HL-60/S4 treated with retinoic acid at 250 ng/mL for 4 days and 3 days (cell line): ENCODE data around the gene ISG20.

ENCODE experiments used
- in situ Hi-C: fragments of 300-500 bp; cut with MboI; formaldehyde crosslinking; loops from 2 replicates; pipeline ENCODE4 v1.7.0; 2022; ENCODE audit warnings: low sequenced_read_pairs

ISG20 gene

DNA sequence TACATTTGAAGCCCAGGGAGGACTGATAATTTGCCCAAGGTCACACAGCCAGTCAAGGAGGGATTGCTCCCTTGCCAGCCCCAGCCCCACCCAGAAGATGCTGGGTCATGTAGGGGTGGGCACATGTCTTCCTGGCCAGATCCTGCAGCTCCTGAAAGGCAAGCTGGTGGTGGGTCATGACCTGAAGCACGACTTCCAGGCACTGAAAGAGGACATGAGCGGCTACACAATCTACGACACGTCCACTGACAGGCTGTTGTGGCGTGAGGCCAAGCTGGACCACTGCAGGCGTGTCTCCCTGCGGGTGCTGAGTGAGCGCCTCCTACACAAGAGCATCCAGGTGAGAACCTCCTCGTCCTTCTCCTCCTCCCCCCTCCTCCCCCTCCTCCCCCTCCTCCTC is 13.2 kb downstream of the ISG20 start:
- in situ Hi-C loops = no loop called here

DNA sequence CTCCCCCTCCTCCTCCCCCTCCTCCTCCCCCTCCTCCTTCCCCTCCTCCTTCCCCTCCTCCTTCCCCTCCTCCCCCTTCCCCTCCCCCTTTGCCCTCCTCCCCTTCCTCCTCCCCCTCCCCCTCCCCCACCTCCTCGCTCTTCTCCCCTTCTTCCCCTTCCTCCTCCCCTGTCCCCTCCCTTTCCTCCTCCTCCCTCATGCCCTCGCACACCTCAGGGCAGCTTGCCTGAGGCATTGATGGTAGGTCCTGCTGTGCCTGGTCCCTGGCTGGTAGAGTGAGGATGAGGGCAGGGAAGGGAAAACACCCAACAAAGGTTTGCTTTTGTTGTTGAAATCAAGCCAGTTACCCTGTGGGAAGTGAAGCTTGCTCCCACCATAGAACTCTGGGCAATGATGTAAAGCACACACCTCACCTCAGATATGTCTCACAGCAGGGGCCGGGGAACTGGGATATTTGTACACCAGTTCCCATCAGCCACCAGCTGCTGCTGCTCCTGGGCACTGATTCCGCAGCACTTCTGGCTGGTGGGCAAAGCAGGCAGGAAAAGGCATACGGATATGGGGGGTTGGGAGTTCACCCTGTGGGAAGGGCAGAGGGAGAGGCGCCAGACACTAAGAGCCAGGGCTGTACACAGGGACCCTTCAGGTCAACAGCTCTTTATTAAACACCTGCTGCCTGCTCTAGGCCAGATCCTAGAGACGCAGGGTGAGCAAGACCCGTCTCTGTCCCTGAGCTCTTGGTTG is 13.8 kb downstream of the ISG20 start:
- in situ Hi-C loops = no loop called here

DNA sequence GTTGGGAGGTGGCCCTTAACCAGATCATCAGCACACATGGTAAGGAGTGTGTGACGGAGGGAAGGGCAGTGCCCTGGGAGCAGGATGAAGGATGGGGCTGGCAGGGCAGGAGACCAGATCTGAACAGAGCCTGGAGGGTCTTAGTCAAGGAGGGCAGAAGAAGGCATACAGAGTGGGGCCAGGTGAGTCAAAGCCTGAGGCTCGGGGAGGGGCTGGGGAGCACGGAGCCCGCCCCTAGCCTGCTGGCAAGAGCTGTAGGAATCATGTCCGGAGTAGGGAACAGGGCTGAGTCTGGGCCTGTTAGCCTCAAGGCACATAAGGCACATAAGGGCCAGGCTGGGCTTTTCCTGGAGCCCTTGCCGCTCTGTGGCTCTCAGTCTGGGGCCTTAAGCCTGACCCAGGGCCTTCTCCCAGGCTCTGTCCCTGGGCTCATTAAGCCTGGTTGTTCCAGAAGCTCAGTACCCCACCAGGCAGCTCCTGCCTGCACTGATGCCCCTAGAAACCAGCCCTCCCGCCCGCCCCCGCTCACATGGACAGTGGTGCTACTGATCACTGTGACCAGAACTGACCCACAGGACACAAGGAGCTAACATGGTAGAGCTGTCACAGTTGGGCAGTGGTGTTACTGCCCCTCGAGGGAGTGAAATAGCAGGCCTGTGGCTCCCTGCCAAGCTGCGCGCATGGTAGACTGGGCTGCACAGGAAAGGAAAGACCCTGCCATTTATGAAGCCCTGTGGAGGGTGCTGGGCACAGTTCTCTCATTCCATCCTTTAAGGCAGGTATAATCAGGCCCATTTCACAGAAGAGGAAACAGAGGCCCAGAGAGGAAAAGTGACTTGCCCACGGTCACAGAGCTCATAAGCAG is 14.6 kb downstream of the ISG20 start:
- in situ Hi-C loops = no loop called here

- in situ Hi-C loops = no loop called here
Measured at GRCh38 chr15:88654430-88655102, 15.8 kb downstream of the ISG20 start.

DNA sequence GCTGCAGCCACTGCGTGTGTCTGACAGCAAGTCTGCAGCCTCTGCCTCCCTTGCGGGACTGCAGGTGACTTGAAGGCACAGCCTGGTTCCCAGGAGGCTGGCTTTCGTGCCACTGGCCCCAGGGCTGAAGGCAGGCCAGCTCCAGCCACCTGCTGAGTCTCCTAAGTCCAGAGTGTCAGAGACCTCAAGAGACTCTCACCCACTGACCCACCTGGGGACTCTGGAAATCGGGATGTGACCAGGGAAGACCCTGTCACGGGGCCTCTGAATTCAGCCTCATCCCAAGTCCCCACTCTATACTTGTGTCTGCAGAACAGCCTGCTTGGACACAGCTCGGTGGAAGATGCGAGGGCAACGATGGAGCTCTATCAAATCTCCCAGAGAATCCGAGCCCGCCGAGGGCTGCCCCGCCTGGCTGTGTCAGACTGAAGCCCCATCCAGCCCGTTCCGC is 16.3 kb downstream of the ISG20 start:
- in situ Hi-C loops = no loop called here

DNA sequence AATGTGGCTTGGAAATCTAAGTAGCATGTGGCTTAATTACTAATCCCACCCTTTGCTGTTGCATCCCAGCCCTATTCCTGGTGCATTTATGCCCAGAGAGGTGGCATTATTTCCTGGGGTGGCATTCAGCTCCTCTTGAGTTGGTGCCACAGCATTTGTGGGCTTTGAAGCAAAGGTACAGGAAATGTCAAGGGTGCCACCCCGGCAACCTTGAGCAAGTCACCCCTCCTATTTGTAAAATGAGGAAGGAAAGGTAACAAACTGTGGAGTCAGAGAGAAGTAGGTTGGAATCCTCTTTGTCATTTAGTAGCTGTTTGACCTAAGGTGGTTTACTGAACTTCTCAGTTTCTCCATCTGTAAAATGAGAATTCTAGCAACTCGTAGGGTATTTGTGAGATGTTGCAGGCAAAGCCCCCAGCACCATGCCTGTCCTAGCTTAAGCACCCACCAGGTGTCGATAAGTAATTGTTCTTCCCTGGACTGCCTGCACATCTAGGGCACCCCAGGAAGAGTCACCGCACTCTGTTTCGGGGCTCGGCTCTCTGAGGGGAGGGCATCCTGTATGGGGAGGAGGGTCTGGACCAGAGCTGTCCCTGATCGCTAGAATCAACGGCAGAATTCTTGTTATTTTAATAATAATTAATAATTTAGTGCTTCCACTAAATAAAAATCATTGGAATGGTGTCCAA is 17.1 kb downstream of the ISG20 start:
- in situ Hi-C loops = no loop called here

DNA sequence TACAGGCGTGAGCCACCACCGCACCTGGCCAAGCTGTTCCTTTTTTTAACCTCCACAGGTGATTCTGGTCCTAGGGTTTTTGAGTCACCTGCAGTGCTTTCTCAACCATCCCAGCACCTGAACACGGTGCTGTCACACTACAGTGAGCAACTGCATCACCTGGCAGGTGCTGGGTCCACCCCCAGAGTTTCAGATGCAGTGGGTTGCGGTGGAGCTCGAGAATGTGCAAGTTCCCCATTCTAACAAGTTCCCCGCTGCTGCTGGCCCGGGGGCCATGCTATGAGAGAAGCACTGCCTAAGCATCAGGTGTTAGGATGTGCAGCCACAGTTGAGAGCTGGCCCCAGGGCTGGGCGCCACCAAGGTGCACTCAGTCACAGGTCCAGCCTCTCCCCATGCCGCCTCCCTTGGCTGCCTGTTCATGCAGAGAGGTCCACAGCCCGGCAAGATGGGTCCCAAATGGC is 18.0 kb downstream of the ISG20 start:
- in situ Hi-C loops = no loop called here

DNA sequence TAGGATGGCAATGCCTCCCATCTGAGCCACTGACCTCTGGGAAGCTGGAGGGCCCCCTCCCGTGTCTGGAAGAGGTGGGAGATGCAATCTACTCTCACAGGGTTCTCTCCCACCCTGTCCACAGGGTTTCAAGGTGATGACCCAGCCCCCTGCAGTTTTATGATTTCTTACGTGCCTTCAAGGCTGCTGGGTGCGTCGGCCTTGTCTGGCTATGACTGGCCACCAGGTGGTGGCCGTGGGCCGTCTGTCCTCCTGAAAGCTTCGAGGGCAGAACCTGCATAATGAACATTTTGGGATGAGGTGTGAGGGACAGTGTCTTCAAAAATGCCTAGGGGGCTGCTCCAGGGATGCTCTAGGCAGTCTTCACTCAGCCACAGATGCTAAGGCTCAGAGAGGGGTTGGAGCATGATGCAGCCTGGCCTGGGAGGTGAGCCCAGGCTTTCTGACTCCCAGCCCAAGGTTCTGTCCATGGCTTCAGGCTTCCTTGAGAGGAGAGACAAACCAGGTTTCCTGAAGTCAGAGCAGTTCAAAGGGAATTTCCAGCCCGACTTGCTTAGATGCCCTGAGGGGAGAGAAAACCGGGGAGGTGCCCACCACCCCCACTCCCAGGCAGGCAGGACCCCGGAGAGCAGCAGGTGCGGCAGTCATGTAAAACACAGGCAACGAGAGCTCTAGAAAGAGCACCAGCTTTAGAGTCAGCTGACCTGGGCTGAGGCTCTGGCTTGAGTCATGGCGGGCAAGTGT is 18.7 kb downstream of the ISG20 start:
- in situ Hi-C loops = no loop called here

- in situ Hi-C loops = no loop called here
Measured at GRCh38 chr15:88658070-88658965, 19.5 kb downstream of the ISG20 start.

DNA sequence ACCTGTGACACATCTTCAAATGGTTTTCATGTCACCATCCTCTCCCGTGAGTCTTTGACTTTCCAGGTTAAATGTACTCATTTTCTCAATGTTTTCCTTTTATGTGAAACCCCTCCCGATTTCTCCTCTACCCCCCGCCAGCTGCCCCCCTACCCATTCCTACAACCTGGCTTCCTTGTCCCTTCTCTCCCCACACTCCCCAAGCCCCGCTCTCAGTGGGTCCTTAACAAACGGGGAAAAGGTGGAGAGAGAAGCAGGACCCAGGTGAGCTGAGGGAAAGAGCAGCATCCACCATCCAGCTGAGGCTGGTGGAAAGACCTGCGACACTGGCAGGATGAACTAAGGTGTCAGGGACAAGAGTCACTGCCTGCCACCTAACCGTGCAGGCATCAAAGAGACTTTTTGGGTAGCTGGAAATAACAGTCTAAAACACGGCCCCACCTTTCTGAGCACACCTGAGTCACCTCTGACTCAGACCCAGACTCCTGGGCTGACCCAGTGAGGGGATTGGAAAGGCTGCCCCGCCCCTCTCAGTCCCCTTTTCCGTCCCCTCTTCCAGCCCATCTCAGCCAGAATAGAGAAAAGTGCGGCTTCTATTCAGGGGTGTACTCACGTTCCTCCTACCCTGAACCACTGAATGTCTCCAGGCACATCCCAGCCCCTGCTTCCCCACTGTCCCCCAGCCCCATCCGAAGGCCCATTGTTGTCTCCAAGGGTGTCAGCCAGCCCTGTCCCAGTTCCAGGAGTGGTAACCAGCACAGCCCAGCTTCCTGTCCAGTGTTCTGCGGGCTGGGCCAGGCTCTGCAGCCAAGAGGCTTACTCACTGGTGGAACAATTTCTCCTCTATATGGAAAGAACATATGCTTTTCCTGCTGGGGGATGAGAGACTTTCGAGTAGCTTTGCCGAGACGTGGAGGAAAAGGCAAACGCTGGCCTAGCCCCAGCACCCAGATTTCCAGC is 20.4 kb downstream of the ISG20 start:
- in situ Hi-C loops = no loop called here

DNA sequence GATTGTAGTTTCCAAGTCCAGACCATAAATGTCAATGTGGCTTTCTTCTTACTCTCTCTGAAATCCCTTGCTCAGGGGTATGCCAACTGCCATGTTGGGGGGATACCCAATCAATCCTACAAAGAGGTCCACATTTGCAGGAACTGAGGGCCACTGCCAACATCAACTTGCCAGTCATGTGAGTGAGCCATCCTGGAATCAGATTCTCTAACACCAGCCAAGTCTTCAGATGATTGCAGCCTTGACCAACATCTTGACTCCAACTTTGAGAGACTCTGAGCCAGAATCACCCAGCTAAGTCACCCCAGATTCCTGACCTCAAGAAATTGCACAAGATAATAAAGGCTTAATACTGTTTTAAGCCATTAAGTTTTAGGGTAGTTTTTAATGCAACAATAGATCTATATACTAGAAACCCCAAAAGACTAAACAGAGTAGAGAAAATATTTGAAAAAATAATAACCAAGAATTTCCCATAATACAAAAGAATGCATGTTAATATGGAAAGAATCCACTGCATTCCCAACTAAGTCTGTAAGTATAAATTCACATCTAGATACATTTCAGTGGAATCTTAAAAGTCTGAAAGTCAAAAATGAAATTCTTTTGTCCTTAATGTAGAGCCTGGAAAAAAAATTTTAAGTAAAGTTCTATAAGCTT is 22.4 kb downstream of the ISG20 start:
- in situ Hi-C loops = no loop called here

DNA sequence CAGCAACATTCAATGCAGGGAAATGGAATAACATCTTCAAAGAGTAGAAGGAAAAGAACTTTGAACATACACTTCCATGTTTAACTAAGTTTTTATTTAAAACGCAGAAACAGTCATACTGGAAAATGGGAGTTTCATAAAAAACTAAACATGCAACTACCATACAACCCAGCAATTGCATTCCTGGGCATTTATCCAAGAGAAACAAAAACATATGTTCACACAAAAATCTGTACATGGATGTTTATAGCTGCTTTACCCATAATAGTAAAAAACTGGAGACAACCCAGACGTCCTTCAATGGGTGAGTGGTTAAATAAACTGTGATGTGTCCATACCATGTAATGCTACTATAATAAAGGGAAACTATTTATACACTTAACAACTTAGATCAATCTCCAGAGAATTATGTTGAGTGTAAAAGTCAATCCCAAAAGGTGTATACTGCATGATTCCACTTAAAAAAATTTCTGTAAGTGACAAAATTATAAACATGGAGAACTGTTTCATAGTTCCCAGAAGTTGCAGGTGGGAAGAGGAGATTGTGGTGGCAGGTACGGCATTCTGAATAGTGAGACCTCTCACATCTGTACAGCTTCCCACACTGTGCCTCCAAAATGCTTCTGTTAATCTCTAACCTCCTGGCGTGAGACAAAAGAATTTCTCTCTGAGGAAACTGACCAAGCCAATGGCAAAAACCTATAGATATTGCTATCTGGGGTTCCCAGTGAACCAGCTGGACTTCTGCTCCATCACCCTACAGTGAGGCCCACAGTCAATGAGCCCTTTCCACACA is 23.1 kb downstream of the ISG20 start:
- in situ Hi-C loops = no loop called here

DNA sequence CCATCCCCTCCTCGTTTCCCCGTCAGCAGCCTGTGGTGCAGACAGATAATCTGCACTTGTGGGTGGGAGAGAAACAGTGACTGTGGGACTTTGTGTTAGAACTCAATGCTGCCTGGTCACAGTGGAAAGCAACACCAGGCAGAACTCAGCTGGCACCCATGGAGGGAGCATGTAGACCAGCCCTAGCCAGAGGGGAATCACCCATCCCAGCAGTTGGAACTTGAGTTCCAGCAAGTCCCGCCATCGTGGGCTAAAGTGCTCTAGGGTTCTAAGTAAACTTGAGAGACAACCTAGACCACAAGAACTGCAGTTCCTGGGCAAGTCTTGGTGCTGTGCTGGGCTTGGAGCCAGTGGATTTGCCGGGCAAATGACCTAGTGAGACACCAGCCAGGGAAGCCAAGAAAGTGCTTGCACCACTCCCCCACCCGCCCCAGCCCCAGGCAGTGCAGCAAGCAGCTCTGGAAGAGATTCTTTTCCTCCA is 24.4 kb downstream of the ISG20 start:
- in situ Hi-C loops = no loop called here

GRCh38 chr15:88664151-88664778 is 25.4 kb downstream of the ISG20 start:
- in situ Hi-C loops = no loop called here

- in situ Hi-C loops = no loop called here
Measured at GRCh38 chr15:88674661-88675060, 35.8 kb downstream of the ISG20 start.

GRCh38 chr15:88678755-88679154 is 39.9 kb downstream of the ISG20 start:
- in situ Hi-C loops = no loop called here
